K562 (cell line): ENCODE measurements around the gene SND1. TPM values are rescaled to one million over a fixed set of nuclear protein-coding genes. Genes with fewer than 3 reads are reported as not detected.

ENCODE experiments used
- ATAC-seq: fragments of 200-7000 bp; cut with Tn5 transposase; 3 replicates; pipeline ENCODE4 v1.9.1; 2020; ENCODE audit warnings: moderate library complexity
- BruUV-seq: library from RNA; stranded (reverse); fragments of 400-500 nt; replicated peaks from 2 replicates; lab custom pipeline; 2021; lab: Mats Ljungman, UMichigan
- CTCF ChIA-PET: fragments of 300-600 bp; formaldehyde crosslinking; extraction: SDS; loops from one replicate; lab custom pipeline; 2021; ENCODE audit warnings: low intra/inter-chr PET ratio; lab: Yijun Ruan, JAX
- POLR2A ChIA-PET: fragments of 300-600, 350-650 bp; sonication (Branson Sonifier 250); formaldehyde crosslinking; extraction: SDS; loops from one replicate; lab custom pipeline; 2021; ENCODE audit warnings: antibody characterized with exemption, inconsistent platforms; lab: Yijun Ruan, JAX
- DNase-seq, 4 experiments: peaks; one replicate each; pipeline versions ENCODE4 v3.0.0 to v3.0.0-alpha.2; 2011 to 2018; ENCODE audit warnings: low spot score in 3 of 4, mixed read lengths in 3 of 4; ENCODE audit errors: extremely low read depth in 1 of 4
- FAIRE-seq: peaks from 2 replicates; lab custom pipeline; 2011; peaks lifted over from hg19 to GRCh38; lab: Jason Lieb, UNC
- H2AFZ ChIP-seq: 2 replicates; pipeline ENCODE4 v1.6.0; 2011; ENCODE audit warnings: low read depth, low read length, control low read depth, inconsistent platforms
- H3K27ac ChIP-seq: fragments of 200-600 bp; 3 replicates; pipeline ENCODE4 v1.8.0; 2011; ENCODE audit warnings: low read depth, mild to moderate bottlenecking, control low read depth, inconsistent platforms, low read length, moderate library complexity, mixed read lengths; ENCODE audit errors: extremely low read depth
- H3K27me3 ChIP-seq, 2 experiments: fragments of 300-600 bp in 1 of 2; 2 replicates in 1 of 2; 3 replicates in 1 of 2; pipeline versions ENCODE4 v1.6.0 to v1.8.0; 2011; ENCODE audit warnings: inconsistent platforms in 2 of 2, low read length in 2 of 2, mild to moderate bottlenecking in 1 of 2, mixed read lengths in 1 of 2, moderate library complexity in 1 of 2; ENCODE audit not compliant: control insufficient read depth in 2 of 2, insufficient read depth in 2 of 2
- H3K36me3 ChIP-seq: fragments of 300-600 bp; 3 replicates; pipeline ENCODE4 v1.8.0; 2011; ENCODE audit warnings: mild to moderate bottlenecking, low read length, inconsistent platforms; ENCODE audit not compliant: control insufficient read depth, insufficient read depth
- H3K4me1 ChIP-seq, 2 experiments: fragments of 200-600 bp in 1 of 2; replicated peaks in 1 of 2; 2 replicates in 1 of 2; 3 replicates in 1 of 2; pipeline versions ENCODE4 v1.5.1 to v1.8.0; 2011; ENCODE audit warnings: inconsistent platforms in 2 of 2, low read length in 2 of 2, mild to moderate bottlenecking in 1 of 2, mixed read lengths in 1 of 2, moderate library complexity in 1 of 2; ENCODE audit not compliant: control insufficient read depth in 2 of 2, insufficient read depth in 2 of 2
- H3K4me2 ChIP-seq: 2 replicates; pipeline ENCODE4 v1.6.1; 2011; ENCODE audit warnings: low read length, control low read depth, inconsistent platforms, mixed read lengths; ENCODE audit not compliant: insufficient read depth
- H3K4me3 ChIP-seq: fragments of 200-600 bp; sonication (generic), shearing (Covaris generic); 2 replicates; pipeline ENCODE4 v1.5.1; 2016; ENCODE audit warnings: control low read depth, inconsistent platforms
- H3K79me2 ChIP-seq: fragments of 200-600 bp; 3 replicates; pipeline ENCODE4 v1.8.0; 2011; ENCODE audit warnings: low read length, inconsistent platforms; ENCODE audit not compliant: control insufficient read depth, insufficient read depth
- H3K9ac ChIP-seq, 2 experiments: 2 replicates each; pipeline versions ENCODE4 v1.6.0 to v1.6.1; 2011; ENCODE audit warnings: low read depth in 2 of 2, low read length in 2 of 2, control low read depth in 1 of 2, inconsistent platforms in 1 of 2, mild to moderate bottlenecking in 1 of 2, mixed read lengths in 1 of 2; ENCODE audit not compliant: insufficient read depth in 1 of 2
- H3K9me1 ChIP-seq: one replicate; pipeline ENCODE4 v1.6.0; 2011; ENCODE audit warnings: inconsistent platforms, mild to moderate bottlenecking, low read length, moderate library complexity; ENCODE audit not compliant: control insufficient read depth, insufficient read depth
- H3K9me3 ChIP-seq: replicated peaks from 2 replicates; pipeline ENCODE4 v1.5.1; 2011; ENCODE audit warnings: low read depth, low read length, inconsistent platforms; ENCODE audit not compliant: control insufficient read depth, insufficient read depth
- H4K20me1 ChIP-seq: replicated peaks from 2 replicates; pipeline ENCODE4 v1.6.1; 2011; ENCODE audit warnings: low read length, inconsistent platforms, mixed read lengths; ENCODE audit not compliant: control insufficient read depth, insufficient read depth
- E2F5 ChIP-seq: sonication (generic); formaldehyde crosslinking; IDR thresholded peaks from 2 replicates; pipeline ENCODE4 v1.8.0; 2022; ENCODE audit warnings: mild to moderate bottlenecking, missing genetic modification reagents
- KDM1A ChIP-seq, 2 experiments: fragments of 450-650 bp; IDR thresholded peaks; 2 replicates each; pipeline ENCODE4 v1.6.1; 2016; ENCODE audit warnings: mild to moderate bottlenecking in 2 of 2
- PTTG1 ChIP-seq: fragments of 450-650 bp; IDR thresholded peaks from 2 replicates; pipeline ENCODE4 v1.6.1; 2016; ENCODE audit warnings: low read depth, mild to moderate bottlenecking, missing genetic modification characterization, missing compliant biosample characterization
- SAFB ChIP-seq: fragments of 200-400 bp; formaldehyde crosslinking; IDR thresholded peaks from 2 replicates; pipeline ENCODE4 v1.6.1; 2017; ENCODE audit warnings: low read depth, low read length, borderline replicate concordance
- SP1 ChIP-seq: sonication (generic); formaldehyde crosslinking; IDR thresholded peaks from 2 replicates; pipeline ENCODE4 v1.8.1; 2022; ENCODE audit warnings: mild to moderate bottlenecking, missing genetic modification reagents
- TRIM25 ChIP-seq: fragments of 450-650 bp; IDR thresholded peaks from 2 replicates; pipeline ENCODE4 v1.7.0; 2016; ENCODE audit warnings: borderline replicate concordance
- ZNF239 ChIP-seq: fragments of 250-450 bp; sonication (Bioruptor Pico); IDR thresholded peaks from 2 replicates; pipeline ENCODE4 v1.4.0; 2020; ENCODE audit warnings: mild to moderate bottlenecking
- ZNF318 ChIP-seq, 2 experiments: fragments of 450-650 bp; IDR thresholded peaks; 2 replicates each; pipeline ENCODE4 v1.6.1; 2016; ENCODE audit warnings: mild to moderate bottlenecking in 2 of 2, borderline replicate concordance in 1 of 2, low read depth in 1 of 2, moderate library complexity in 1 of 2
- ZNF444 ChIP-seq: fragments of 250-450 bp; sonication (Bioruptor Pico); IDR thresholded peaks from 2 replicates; pipeline ENCODE4 v1.4.0; 2020; ENCODE audit warnings: mild to moderate bottlenecking, moderate library complexity
- WGBS: fragments of 100-300 bp; shearing (Covaris generic); methylation state at CpG from one replicate; pipeline ENCODE4 v1.1.6; 2016; ENCODE audit warnings: low coverage, mixed read lengths; ENCODE audit not compliant: insufficient coverage; ENCODE audit errors: missing lambda C conversion rate; 5-methylcytosine and 5-hydroxymethylcytosine counted together
- in situ Hi-C: fragments of 300-500 bp; cut with MboI; formaldehyde crosslinking; loops from 4 replicates; pipeline ENCODE4 v1.15.0; 2018; ENCODE audit warnings: inconsistent platforms, mixed read lengths
- intact Hi-C: fragments of 100-400 bp; cut with micrococcal nuclease; formaldehyde crosslinking; loops from 2 replicates; pipeline ENCODE4 v1.14.2; 2022
- polyA plus RNA-seq, 8 experiments: library from polyadenylated mRNA; depleted of rRNA in 4 of 8; stranded (reverse) in 5 of 8; unstranded in 3 of 8; fragments of >200 nt; fragmentation: Nextera tagmentation in 2 of 8; fragmentation: Illumina TruSeq in 1 of 8; extraction: Ambion mirVana in 2 of 8; extraction: Trizol in 1 of 8; gene quantifications; 2 replicates each; pipeline versions ENCODE4 v1.2.1 to v1.2.3, GENCODE V29; 2011 to 2014; ENCODE audit warnings: inconsistent platforms in 1 of 8, missing spikeins in 1 of 8
- total RNA-seq, 7 experiments: library from RNA; depleted of rRNA in 6 of 7; stranded (reverse); fragments of >200 nt in 6 of 7; fragmentation: Illumina TruSeq in 2 of 7; extraction: Trizol in 2 of 7; gene quantifications; 2 replicates each; pipeline versions ENCODE4 v1.2.1 to v1.2.3, GENCODE V29; 2011 to 2021; ENCODE audit warnings: low replicate concordance in 1 of 7

SND1 gene
- total and polyA plus RNA-seq, 9 of the 15 experiments (the other 6 are each of a cell fraction or from before 2014, with no cell fraction given): 46.5 to 307 (median 191) TPM

- ATAC-seq: no peak
- ChIA-PET POLR2A (interaction anchor here (1.1 kb wide), 1 partner anchor 9 kb away, joined by 5 read pairs; no protein-coding TSS in a partner anchor), CTCF (no interaction called here)
- peaks cover 3% of the 10 kb centered on the region for H3K9me1 ChIP-seq
- H3K9ac ChIP-seq: no peak overlapping the region
- no peaks in the 10 kb centered on the region for H3K9me3 ChIP-seq
- no TSS peak for BruUV-seq
- no peak overlapping the region for H3K4me3 ChIP-seq
- peaks cover 29% of the 10 kb centered on the region for H3K36me3 ChIP-seq
- in situ Hi-C loops: no loop called here
- intact Hi-C loops: no loop called here
- FAIRE-seq: no peak
- H3K27me3 ChIP-seq: no peaks in the 10 kb centered on the region
- 93% methylated on average over 2 of the region's 2 CpGs for WGBS
- no peak for DNase-seq
- peaks cover 2 to 24% of the 10 kb centered on the region in 2 experiments; a peak in 3 of 5 replicates for H3K4me1 ChIP-seq
- peaks cover 36% of the 10 kb centered on the region for H3K79me2 ChIP-seq
- no peak overlapping the region for H3K27ac ChIP-seq
- H3K4me2 ChIP-seq: no peak overlapping the region
- no peak overlapping the region for H2AFZ ChIP-seq
- peaks cover 7% of the 10 kb centered on the region; the same call in 1 of the 2 replicates for H4K20me1 ChIP-seq
- no peak for TF ChIP-seq E2F5 (CRISPR knock-in tag)
- TF ChIP-seq PTTG1 (tag): no peak
- TF ChIP-seq TRIM25: no peak
- TF ChIP-seq KDM1A (IDR thresholded peaks at IDR 0.05): no peak
- no peak for TF ChIP-seq ZNF239 (CRISPR knock-in tag)
- no peak for TF ChIP-seq ZNF444 (CRISPR knock-in tag)
- TF ChIP-seq ZNF318 (IDR thresholded peaks at IDR 0.05; ENCODE audit: borderline replicate concordance in 1 of 2, low read depth in 1 of 2): no peak
- TF ChIP-seq SP1 (CRISPR knock-in tag): no peak
- no peak for TF ChIP-seq SAFB
These were observed 223.1 kb downstream of the SND1 start for GRCh38 chr7:127874951-127875608.
